OCI-LY7 (cell line): ENCODE data around the gene RAB3C.
"Not testable (repeated sequence)": the region's sequence is repeated elsewhere in the genome, so short reads cannot be mapped to it uniquely, and the experiment has no call there.

ENCODE experiments used
- CTCF ChIP-seq: fragments of 200-600 bp; sonication (generic); conservative IDR thresholded peaks from 2 replicates; pipeline ENCODE4 v1.5.1; 2014; ENCODE audit warnings: mild to moderate bottlenecking, antibody characterized with exemption, low read length, moderate library complexity, mixed read lengths
- EZH2phosphoT487 ChIP-seq: fragments of 200-600 bp; sonication (generic); IDR thresholded peaks from 2 replicates; pipeline ENCODE4 v1.6.1; 2018; ENCODE audit warnings: low read depth, borderline replicate concordance, mild to moderate bottlenecking, mixed run types, antibody characterized with exemption, low read length, moderate library complexity, mixed read lengths

DNA sequence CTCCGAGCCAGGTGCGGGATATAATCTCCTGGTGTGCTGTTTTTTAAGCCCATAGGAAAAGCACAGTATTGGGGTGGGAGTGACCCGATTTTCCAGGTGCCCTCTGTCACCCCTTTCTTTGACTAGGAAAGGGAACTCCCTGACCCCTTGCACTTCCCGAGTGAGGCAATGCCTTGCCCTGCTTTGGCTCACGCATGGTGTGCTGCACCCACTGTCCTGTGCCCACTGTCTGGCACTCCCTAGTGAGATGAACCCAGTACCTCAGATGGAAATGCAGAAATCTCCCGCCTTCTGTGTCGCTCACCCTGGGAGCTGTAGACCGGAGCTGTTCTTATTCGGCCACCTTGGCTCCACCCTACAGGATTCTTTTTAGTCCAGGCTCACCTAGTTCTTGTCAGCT lies 40.9 kb upstream of the RAB3C start:
- TF ChIP-seq EZH2phosphoT487, CTCF: not testable (repeated sequence)
